HG03442 (cell line): ENCODE measurements around the gene TXNRD1.
"Not testable (repeated sequence)": the region's sequence is repeated elsewhere in the genome, so short reads cannot be mapped to it uniquely, and the experiment has no call there.

Experiments used
- ATAC-seq: cut with Tn5 transposase; IDR thresholded peaks from one replicate; pipeline ENCODE4 v1.9.1; 2021; ENCODE audit warnings: mild to moderate bottlenecking, moderate library complexity; ENCODE audit not compliant: unreplicated experiment

The TXNRD1 gene

DNA sequence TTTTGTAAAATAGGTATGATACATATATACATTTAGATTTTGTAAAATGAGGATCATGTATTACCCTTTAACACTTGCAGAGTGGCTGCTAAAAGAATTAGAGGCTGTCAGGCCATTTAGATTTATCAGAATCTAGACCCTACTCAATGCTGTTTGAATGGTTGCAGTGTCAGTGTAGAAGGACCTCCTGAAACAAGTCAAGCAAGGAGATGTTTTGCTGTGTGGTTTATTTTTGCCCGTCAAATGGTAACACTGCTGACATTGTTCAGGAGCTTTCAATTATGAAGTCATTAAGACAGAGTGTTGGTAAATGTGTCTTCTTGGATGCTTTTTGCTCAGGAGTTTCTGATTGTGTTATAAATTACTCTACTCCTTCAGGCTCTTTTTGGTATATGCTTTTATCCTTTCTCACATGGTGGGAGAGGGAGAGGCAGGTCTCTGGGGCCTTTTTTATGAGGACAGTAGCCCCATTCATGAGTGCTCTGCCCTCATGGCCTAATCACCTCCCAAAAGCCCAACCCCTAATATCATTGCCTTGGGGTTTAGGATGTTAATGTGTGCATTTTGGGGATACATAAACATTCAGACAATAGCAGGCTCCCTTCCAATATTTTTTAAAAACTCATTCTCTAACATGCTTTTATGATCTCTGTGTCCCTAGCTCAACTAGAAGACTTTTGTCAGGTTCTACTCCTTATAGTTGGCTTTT lies 104.5 kb downstream of the TXNRD1 start:
- no peak for ATAC-seq

DNA sequence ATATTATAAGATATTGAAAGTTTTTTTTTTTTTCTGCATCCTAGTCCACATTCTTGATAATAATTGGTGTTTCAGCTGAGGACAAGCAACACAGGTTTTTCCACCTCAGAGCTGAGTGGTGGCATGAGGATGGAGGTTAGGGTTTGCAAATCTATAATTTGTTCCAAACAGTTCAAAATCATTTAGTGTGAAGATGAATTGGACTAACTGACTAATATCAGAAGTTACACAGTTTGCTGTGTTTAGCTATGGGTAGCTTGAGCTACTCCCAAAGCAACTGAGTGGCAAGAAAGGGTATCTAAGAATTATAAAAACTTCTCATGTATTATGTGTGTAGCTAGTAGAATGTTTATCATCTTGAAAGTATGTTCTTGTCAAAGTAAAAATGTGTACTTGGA lies 105.0 kb downstream of the TXNRD1 start:
- no peak for ATAC-seq

DNA sequence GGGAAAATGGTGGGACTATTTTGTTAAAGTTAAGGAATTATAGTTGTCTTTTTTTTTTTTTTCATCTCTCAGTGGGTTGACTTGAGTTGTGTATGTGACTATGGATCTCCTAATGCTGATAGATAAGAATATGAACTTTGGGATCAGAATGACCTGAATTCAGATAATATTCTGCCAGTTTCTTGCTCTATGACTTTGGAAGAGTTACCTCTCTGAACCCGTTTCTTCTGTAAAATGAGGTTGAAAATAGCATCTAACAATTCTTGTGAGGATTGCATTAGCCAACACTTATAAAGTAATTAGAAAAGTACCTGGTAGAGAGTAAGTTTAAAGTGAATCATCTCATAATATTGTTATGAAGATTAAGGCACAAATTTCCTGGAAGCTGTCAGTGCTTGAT lies 106.4 kb downstream of the TXNRD1 start:
- no peak for ATAC-seq

DNA sequence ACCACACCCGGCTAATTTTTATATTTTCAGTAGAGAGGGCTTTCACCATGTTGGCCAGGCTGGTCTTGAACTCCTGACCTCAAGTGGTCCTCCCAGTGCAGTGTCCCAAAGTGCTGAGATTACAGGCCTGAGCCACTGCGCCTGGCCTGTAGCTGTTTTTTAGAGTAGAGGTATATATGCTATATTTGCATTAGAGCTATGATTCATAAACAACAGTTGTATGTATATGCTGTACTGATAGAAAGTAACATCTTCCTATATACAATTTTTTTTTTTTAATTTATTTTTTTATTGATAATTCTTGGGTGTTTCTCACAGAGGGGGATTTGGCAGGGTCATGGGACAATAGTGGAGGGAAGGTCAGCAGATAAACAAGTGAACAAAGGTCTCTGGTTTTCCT lies 107.0 kb downstream of the TXNRD1 start:
- not testable (repeated sequence) for ATAC-seq

DNA sequence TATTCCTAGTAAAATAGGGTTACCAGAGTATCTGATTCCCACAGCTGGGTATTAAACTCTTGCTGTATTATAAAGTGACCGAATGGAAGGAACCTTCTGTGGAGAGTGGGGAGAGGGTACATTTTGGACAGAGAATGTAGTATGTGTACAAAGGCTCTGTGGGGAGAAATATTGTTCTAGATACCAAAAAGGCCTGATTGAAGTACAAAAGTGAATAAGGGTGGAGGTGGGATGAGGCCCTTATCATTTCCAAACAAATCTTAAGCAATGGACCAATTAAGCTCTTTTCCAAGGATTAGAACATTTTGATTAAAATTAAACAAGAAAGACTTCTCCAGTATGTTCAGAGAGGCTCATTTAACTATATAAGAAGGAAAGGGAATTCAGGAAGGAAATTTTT lies 108.3 kb downstream of the TXNRD1 start:
- ATAC-seq = no peak

DNA sequence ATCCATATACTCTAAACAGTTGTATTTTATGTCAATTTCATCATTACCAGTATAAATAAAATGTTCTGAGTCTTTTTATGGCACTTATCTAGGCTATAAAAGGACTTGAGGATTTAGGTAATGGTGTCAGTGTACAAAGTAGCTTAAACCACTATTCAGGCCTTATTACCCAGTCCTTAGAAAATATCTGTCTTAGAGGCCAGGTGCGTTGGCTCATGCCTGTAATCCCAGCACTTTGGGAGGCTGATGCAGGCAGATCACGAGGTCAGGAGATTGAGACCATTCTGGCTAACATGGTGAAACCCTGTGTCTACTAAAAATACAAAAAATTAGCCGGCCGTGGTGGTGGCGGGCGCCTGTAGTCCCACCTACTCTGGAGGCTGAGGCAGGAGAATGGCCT lies 112.7 kb downstream of the TXNRD1 start:
- not testable (repeated sequence) for ATAC-seq

DNA sequence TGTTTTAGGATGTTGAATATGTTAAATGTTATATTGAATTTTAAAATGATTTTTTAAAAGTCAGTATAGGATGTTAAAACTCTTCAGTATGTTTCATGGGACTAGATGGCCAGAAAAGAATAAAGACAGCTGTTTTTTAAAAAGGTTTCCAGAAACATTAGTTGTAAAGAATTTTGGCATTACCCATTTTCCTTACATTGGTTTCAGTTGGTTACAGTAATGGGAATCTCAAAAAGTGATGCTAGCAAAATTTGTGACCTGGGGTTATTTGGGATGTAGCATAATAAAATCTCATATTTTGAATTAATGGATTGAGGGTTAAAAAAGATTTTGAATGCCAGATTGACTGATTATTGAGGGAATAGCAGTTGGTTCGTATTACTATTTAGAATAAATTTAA lies 113.2 kb downstream of the TXNRD1 start:
- no peak for ATAC-seq

DNA sequence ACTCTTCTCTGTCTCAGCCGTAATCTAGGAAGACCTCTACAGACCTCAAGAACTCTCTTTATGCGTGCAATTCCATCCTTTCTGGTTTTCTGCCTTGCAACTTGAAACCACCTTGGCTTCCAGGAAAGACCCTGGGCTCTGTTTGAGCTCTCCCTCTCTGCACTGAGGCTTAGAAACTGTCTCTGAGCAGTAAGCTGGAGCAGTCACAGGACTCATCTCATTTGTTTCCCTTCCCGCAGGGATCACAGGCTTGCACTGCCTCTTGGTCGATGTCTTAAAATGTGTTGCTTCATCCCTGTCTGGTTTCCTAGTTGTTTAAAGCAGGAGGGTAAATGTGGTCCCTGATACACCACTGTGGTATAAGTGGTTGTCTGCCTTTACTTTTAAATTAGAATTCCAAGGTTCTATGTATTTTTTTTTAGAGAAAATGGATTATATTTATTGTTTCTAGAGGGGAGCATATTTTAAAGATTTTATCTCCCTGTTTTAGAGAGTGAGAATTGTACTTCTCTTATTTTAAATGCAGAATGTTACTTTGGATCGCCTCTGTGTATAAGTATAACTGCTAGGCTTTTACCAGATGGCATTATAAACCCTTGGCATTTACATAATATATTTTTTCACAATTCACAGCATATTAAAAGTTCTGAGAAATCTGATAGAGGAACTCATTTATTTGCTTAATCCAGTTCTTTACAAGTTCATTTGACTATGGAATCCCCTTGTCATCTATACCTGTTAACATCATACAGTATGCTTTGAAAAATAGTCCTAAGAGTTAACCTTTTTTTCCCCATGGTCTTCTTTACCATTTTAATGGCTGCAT lies 114.3 kb downstream of the TXNRD1 start:
- no peak for ATAC-seq

DNA sequence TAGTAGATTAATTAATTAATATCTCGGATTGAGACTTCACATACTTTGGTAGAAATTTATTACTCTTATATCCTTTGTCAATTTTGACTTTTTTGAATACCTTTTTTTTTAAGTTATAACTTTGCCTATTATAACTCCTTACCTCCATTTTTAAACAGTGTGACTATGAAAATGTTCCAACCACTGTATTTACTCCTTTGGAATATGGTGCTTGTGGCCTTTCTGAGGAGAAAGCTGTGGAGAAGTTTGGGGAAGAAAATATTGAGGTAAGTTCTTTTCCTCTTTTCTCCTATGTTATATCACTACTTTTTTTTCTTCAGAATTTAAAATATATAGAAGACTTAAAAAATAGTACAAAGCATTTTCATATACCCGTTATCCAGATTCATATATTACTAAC lies 115.8 kb downstream of the TXNRD1 start:
- ATAC-seq = no peak

DNA sequence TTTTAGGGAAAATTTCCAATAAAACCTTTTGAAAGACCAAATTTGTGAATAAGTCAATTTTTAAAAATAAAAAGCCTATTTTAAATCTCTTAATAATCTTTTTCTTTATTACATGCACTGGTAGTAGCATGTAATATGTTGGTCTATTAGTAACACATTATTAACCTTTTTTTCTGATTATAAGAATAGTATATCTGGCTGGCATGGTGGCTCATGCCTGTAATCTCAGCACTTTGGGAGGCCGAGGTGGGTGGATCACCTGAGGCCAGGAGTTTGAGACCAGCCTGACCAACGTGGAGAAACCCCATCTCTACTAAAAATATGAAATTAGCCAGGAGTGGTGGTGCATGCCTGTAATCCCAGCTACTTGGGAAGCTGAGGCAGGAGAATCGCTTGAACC lies 116.7 kb downstream of the TXNRD1 start:
- not testable (repeated sequence) for ATAC-seq

DNA sequence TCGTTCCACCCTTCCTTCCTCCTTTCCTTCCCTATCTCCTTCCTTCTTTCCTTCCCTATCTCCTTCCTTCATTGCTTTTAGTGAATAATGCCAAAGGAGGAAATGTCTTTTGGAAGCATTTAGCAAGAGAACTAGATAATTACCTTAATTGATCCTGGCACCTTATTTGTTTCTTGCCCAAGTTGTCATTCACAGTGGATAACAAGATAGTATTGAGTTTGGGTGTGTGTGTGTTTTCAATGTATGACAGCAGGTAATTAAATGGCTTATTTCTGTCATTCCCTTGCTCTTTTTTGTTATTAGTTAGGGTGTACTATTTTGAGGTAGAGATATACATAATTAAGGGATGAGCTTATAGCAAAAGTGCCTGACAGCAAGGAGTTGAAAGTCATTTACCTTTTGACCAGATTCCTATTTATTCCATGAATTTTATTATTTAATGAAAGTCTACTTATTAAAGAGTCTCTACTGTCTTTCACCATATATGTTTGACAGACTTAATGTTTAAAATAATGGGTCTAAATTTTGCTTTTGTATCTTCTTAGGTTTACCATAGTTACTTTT lies 118.2 kb downstream of the TXNRD1 start:
- no peak for ATAC-seq

DNA sequence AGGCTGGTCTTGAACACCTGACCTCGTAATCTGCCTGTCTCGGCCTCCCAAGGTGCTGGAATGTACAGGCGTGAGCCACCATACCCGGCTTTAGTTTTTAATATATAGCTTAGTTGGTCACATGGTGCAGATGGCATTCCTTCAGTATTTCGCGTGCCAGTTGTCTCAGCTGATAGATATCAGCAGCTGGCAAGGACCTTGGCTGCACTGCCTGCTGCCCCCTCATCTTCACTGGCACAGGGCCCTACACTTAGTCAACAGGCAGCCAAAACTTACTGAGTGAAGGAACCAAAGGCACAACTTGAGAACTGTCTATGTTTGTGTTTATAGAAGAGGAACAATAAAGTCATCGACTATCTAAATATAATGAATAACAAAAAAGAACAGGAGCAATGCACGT lies 119.0 kb downstream of the TXNRD1 start:
- ATAC-seq = no peak

DNA sequence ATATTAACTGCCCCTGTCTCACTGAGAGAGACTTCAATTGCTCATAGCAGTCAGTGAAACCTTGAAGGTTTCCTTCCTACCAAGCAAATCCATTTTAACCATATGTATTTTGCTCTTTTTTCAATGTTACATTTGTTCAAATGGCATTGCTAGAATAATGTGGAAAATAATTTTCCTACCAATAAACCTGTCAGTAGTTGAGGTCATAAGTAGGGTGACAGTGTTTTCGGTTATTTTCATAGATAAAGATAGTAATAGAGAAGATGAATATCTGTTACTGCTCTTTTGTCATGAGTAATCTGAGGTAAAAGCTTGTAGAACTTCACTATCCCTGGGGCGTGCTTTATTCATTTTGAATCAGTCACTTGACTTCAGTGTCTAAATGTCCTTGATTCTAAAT lies 120.5 kb downstream of the TXNRD1 start:
- ATAC-seq = no peak

DNA sequence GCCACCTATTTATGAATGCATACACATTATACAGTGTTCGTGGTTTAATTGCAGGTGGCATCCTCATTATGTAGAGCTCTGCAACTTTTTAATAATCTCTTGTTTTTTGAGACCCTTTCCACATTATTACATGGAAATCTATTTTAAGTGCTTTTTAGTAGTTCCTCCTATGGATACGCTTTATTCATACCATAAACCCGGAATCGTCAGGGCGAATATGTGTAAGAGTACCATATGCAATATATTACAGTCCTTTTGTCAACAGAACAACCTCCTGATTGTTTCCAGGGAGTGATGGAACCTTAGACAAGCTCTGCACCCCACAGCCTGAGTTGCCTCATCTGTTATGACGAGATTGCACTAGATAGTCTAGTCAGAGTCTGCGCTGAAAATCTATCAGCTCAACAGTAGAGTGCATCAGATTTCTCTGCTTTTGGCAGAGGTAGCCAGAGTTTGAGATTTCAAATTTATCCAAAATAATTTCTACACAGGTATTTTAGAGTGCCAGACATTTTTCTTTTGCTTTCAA lies 121.5 kb downstream of the TXNRD1 start:
- no peak for ATAC-seq

DNA sequence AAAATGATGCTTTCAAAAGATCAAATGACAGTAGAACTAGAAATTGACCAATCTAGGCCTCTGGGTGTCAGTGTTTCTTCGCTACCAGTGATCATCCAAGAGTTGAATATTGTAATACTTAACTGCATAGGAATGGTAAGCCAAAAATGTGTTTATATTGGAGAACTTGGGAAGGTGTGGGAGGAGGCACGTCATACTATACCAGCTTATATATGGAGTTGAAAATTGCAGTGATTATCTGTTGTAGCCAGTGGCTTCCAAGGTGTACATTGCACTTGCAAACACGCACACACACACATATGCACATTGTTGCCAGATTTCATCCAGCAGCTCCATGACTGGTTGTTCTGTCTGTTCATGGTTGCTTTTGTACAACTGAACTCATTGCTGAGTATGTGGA lies 124.1 kb downstream of the TXNRD1 start:
- no peak for ATAC-seq

DNA sequence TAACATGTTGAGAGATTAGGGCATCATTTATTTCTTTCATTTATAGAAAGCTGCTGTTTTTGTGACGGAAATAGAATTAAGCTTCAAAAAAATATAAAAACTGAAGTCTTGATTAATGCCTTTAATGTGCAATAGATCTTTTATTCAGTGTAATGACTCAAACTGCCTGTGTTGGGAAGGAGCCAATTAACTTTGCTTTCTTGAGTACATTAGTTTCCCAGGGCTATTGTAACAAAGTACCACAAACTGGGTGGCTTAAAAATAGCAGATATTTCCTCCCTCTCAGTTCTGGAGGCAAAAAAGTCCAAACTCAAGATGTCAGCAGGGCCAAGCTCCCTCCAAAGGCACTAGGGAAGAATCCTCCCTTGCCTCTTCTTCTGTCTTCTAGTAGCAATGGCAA lies 124.6 kb downstream of the TXNRD1 start:
- no peak for ATAC-seq

DNA sequence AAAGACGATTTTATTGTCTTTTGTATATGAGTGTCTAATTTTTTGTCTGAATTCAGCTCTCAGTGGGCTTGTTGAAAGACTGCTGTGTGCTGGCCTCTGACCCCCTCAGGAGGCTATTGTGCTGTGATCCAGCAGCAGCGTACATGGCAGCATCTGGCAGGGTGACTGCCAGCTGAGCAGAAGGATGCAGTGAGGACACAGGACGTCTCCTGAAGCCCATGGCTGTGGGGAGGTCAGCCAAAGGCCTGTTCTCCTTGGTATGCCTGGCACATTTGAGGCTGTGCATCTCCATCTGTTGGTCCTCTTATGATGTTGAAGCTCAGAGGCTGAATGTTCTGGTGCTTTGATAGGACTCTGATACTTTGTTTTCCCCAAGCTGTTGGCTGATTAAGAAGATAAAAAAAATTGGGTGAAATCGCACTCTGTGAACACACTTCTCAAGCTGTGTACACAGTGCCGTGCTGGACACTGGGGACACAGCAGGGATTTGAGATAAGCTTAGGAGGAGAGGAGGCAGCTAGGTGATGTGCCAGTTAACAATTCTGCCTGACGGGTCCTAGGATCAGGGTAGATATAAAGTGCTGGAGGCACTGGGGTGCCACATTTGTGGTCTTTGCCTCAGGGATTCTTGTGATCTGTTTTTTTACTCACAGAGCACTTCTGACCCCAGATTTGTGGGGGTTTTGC lies 125.5 kb downstream of the TXNRD1 start:
- ATAC-seq = no peak

DNA sequence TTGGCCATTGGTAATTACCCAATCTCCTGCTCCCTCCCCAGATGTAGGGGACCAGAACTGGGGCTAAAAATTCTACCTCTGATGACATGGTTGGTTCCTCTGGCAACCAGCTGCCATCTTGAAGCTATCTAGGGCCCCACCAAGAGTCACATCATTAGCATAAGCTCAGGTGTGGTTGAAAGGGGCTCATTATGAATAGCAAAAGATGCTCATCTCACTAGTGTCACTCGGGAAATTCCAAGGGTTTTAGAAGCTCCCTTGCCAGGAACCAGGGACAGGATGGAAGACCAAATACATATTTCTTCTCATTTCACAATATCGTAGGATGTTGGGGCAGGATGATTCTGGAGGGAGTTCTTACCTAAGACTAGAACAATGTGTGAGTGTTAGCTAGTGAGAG lies 126.6 kb downstream of the TXNRD1 start:
- ATAC-seq = no peak

DNA sequence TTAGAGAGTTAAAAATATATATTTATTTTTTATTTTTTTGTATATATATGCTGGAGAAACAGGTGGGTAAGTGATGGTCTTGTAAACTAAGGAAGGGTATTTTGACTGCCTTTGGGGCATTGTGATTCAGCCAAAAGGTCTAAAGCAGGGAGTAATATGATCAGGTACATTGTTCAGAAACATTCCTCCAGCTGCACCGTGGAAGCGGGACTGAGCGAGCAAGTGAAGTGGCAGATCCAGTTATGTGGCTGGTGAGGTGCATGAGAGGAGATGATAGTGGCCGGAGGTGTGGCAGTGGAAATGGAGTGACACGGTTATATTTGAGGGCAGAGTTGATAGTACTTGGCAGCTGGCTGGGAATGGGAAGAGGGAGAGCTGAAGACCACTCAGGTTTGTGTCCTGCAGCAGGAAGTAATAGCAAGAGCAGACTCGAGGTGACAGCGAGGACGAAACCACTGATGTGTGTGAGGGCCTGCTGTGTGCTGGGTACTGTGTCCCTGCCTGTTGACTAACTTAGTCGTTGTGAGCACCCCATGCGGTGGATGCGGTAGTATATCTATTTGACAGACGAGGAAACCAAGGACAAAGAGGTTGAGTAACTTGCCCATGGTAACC lies 127.2 kb downstream of the TXNRD1 start:
- no peak for ATAC-seq

DNA sequence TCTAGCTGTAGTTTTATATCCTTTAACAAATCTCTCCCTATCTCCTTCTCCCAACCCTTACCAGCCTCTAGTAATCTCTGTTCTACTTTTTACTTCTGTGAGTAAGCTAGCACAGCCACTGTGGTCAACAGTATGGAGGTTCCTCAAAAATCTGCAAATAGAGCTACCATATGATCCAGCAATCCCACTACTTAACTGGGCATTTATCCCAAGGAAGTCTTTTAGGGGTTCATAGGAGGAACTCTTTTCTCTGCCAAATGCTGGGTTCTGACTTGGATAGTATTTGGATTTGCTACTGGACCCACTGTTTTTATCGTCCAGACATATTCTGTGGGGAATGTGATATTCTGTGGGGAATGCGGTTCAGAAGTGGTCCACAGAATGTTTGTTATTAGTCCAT lies 129.1 kb downstream of the TXNRD1 start:
- ATAC-seq = no peak
